GM19043 (cell line): Measurements from ENCODE around the gene MBP.

Source experiments
- ATAC-seq: cut with Tn5 transposase; IDR thresholded peaks from one replicate; pipeline ENCODE4 v1.9.1; 2021; ENCODE audit warnings: low read depth; ENCODE audit not compliant: unreplicated experiment

Gene MBP

DNA sequence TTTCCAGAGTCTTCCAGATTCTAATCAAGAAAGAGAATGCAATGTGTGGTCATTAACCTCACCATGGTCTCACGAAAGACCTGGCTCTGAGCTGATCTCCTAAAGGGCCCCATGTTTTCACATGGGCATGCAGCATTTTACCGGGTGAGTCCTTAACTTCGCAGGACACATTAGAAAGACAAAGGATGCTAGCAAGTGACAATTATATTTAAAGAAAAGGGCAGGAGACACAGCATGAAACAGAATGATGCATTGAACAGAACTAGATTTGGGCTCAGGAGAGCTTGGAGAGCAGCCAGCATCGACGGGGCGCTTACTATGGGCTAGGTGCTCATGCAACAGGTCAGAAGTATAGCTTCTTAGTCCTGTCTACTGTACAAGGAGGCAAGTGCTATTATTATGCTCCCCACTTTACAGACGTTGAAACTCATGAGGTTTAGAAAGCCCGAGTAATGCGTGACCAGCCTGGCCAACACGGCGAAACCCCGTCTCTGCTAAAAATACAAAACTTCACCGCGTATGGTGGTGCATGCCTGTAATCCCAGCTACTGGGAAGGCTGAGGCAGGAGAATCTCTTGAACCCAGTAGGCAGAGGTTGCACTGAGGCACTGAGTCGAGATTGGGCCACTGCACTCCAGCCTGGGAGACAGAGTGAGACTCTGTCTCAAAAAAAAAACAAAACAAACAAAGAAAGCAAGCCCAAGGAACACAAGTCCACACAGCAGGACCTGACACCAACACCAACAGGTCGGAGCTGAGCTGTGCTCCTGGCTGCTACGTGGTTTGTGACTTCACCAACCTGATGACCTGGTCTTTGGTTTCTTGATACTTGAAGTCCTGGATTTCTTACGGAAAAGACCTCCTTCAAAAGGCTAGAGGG lies 16.1 kb downstream of the MBP start:
- ATAC-seq = no peak

DNA sequence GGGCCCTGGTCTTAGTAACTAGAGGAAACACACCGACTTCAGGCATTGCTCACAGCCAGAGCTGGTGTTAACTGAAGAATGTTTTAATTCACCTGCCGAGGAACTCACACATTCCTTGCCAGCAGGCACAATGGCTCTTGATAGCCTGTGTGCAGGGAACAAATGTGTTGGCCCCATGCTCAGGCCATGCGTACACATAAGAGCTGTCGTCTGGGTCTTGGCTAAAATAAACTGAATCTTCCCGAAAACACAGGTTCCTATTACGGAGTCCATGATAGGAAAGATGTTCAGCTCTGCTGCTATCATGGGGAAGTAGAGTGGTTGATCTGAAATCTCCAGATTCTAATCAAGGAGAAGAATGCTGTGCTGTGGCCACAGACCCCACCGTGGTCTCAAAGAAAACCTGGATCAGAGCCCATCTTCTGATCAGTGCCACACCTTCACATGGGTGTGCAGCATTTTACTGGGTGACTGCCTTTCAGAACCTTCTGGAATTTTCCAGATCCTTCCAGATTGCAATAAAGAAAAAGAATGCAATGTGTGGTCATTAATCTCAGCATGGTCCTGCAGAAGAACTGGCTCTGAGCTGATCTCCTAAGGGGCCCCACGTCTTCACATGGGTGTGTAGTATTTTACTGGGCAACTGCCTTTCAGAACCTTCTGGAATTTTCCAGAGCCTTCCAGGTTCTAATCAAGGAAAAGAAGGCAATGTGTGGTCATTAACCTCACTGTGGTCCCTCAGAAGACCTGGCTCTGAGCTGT lies 17.2 kb downstream of the MBP start:
- ATAC-seq = no peak

DNA sequence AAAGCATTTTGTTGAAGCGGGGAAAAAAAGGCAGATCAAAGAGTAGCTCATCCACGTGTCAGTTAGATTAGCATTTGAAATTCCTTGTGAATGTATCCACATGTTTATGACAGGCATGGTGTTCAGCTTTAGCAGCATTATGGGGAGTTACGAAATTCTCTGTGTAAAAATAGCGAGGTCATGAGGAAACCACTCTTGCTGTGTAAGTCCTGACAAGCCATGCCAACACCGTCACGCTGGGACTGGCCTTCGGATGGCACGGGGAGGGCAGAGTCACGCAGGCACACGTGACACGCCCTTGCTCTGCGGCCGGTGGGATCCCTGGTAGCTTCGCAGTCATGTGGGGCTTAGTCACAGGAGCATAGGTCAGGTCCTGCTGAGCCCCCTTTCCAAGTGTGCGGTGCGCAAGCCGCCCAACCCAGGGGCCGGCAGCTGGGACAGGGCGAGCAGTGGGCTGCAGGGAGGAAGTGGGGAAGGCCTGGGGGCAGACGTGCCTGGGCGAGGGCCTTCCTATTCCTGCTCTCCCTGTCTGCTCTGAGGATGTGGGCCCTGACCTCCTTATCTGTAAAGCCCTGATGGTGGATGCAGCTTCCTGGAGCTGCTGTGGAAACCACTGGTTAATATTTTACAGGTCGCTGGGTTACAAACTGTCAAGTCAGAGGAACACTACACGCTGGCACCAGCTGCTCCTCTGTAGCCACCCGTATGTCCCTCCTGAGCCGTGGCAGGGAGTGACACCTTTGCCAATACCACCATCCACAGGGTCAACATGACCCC lies 18.0 kb downstream of the MBP start:
- ATAC-seq = peak; percentile 98

DNA sequence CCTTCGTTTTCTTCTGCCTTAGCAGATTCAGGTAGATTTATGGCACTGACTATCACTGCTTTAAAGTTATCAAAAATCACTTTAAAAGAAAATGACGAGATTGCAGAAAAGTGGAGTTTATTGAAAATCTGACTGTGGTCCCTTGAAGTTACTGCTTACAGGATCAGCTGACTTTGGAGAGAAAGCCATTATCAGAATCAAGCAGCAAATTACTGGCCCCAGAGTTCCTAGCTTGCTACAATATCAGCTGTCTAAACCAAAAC lies 18.5 kb downstream of the MBP start:
- no peak for ATAC-seq

GRCh38 chr18:77113361-77114151 lies 19.0 kb downstream of the MBP start:
- ATAC-seq = no peak

DNA sequence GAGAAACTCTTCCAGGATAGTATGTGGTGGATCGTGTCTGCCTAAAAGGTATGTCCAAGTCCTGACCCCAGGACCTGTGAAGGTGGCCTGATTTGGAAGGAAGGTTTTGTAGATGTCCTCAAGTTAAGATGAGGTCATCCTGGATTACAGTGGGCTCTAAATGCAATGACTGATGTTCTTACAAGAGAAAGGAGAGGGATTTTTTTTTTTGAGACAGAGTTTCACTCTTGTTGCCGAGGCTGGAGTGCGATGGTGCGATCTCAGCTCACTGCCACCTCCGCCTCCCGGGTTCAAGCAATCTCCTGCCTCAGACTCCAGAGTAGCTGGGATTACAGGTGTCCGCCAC lies 19.9 kb downstream of the MBP start:
- no peak for ATAC-seq

GRCh38 chr18:77111951-77112746 lies 20.4 kb downstream of the MBP start:
- ATAC-seq = no peak

DNA sequence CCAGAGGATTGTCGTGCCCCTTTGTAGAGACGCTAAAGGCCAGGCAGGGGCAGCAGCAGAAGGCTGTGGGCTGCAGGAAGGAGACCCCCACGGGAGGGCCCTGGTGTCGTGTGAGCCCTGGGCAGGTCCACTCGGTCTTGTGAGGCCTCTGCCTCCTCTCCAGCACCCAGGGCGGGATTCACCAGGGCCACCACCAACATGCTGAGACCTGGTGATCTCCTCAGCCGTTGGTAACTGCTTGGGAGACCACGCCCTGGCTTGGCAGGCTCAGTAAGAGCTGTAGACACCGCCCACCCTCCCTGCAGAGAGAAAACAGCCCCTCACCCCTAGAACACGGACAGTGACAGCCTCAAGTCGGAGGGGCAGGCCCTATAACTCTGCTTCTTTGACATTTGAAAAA lies 21.1 kb downstream of the MBP start:
- no peak for ATAC-seq

DNA sequence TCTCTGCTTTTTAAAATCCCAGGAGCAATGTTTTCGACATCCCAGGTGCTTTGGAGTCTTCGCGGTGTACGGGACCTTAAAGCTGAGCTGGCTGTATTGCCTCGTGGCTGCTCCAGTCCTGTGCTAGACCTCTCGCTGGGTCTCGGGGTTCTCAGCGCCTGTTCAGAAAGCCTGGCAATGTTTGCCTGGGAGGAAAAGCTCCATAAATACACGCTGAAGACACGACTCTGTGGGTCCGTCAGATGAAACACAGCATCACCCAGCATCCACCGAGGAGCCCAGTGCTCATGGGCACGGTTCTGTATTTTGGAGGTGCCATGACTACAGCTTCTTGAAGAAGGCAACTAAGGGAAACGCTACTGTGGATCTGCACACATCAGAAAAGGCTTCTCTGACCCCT lies 21.6 kb downstream of the MBP start:
- ATAC-seq = no peak

GRCh38 chr18:77110400-77110799 lies 22.2 kb downstream of the MBP start:
- ATAC-seq = no peak

DNA sequence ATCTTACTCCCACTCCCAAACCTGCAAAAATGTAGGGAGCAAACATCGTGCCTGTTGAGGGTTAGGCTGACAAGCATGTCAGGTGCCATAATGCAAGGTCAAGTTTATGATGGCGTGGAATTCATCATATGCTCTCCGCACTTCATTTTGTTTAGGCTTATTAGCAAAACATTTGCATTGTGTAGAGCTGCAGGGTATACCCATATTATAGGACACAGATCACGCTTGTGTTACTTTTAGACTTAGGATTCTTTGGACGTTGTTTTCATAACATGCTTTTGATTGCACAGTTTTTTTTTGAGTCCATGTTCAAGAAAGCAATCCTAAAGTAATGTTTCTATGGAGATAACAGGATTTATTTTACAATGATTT lies 22.9 kb downstream of the MBP start:
- no peak for ATAC-seq

GRCh38 chr18:77108821-77109647 lies 23.5 kb downstream of the MBP start:
- ATAC-seq = no peak

DNA sequence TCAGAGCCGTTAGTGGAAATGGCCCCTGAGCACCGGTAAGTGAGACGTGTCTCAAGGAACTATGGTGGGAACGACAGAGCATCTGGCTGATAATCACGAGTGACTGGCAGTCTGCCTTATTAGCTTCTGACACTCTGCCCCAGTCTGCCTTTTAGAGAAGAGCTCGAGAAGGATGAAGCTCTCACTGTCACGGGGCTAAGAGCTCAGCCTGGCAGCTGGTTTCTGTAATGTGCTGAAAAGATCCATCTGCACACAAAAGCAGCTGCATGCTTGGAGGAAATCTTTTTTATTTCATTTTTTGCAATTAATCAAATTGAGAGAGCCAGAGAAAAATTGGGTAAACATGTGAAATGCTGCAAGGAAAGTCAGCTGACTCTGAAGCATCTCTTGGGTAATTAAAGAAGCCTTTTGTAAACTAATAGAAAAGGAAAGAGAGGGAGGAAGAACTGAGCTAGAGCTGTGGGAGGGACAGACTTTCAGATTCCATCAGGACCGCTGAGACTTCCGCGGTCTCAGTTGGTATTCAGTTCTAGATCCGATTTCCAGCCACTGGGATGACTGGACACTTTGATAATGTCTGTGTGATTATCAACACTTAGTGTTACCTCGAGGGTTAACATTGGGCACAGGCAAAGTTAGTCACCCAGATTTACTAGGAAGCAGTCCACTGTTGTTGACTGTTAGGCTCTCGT lies 24.4 kb downstream of the MBP start:
- peak; percentile 53 for ATAC-seq

- ATAC-seq = no peak
Measured at GRCh38 chr18:77107292-77107691, 25.3 kb downstream of the MBP start.

- ATAC-seq = no peak
Measured at GRCh38 chr18:77106331-77106730, 26.3 kb downstream of the MBP start.

- no peak for ATAC-seq
Measured at GRCh38 chr18:77105680-77106079, 26.9 kb downstream of the MBP start.

DNA sequence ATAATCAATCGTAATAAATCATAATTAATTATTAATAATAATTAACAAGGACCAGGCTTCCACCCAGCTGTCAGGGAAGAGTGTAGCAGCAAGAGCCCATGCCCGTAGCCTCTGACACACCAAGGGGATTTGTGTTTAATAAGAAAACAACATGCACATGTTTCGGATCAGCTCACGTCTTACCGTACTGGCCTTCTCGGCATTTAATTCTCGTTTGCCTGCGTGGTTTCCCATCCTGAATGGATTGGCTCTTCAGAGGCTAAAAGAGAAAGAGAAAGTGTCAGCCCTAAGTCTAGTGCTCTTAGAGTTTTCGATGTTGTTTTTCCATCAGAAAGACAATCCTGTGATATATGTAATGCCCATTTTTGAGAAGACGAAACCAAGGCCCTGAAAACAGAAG lies 27.6 kb downstream of the MBP start:
- no peak for ATAC-seq

DNA sequence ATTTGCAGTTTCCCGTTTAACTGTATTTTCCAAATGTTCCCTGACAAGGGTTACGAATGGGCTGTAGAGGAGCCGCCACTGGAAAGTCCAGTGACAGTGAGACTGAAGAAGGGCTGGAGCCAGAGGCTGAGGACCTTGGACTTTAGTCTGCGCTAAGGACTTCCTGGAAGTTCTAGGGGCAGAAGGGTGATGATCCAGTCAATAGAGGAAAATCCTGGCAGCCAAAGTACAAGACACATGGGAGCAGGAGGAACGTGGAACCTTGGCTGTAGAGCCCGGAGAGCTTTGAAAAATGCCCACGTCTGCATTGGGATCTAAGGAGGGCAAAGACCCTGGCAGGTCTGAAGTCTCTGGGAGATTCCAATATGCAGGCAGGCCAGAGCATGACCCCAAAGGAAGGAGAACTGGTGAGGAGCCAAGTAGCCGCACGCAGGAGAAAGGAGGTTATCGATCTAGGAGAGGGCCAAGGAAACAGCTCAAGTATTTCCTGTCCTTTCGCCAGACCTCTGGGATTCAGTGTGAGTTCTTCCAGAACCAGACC lies 28.5 kb downstream of the MBP start:
- ATAC-seq = no peak
